T-cell (primary cell): Measurements from ENCODE around the gene RNF126. TPM values are rescaled to one million over a fixed set of nuclear protein-coding genes. Genes with fewer than 3 reads are reported as not detected.

Source experiments
- ATAC-seq, 4 experiments: fragments of 200-7000 bp in 3 of 4; fragments of 150-1000 bp in 1 of 4; cut with Tn5 transposase; replicated peaks in 1 of 4; 1 replicate in 3 of 4; 2 replicates in 1 of 4; pipeline ENCODE4 v1.10.0; 2021; ENCODE audit warnings: moderate library complexity in 3 of 4, mild to moderate bottlenecking in 2 of 4, moderate number of reproducible peaks in 1 of 4
- CTCF ChIA-PET, 2 donors: fragments of 300-600 bp; sonication (Branson Sonifier 250); formaldehyde crosslinking; loops; one replicate each; lab custom pipeline; 2022; ENCODE audit warnings: antibody characterized with exemption in 2 of 2; lab: Charles Lee
- POLR2A ChIA-PET, 2 donors: fragments of 300-600 bp; sonication (Branson Sonifier 250); formaldehyde crosslinking; loops; one replicate each; lab custom pipeline; 2022; ENCODE audit warnings: antibody characterized with exemption in 2 of 2; lab: Charles Lee
- DNase-seq, 35 experiments: peaks; one replicate each; pipeline versions ENCODE4 v3.0.0 to v3.0.0-alpha.2; 2013 to 2023
- H3K27ac ChIP-seq: one replicate; pipeline ENCODE4 v1.5.1; 2013; ENCODE audit warnings: low read length
- H3K27me3 ChIP-seq, 2 experiments: replicated peaks in 1 of 2; 1 replicate in 1 of 2; 2 replicates in 1 of 2; pipeline versions ENCODE4 v1.6.1 to v1.7.0; 2013; ENCODE audit warnings: low read length in 1 of 2, mixed read lengths in 1 of 2; ENCODE audit not compliant: control insufficient read depth in 2 of 2, insufficient read depth in 2 of 2; ENCODE audit errors: extremely low read depth in 1 of 2
- H3K36me3 ChIP-seq, 2 donors: 1 replicate in 1 of 2; 2 replicates in 1 of 2; pipeline versions ENCODE4 v1.6.1 to v1.7.0; 2013; ENCODE audit warnings: low read length in 1 of 2; ENCODE audit not compliant: control insufficient read depth in 2 of 2, insufficient read depth in 1 of 2; ENCODE audit errors: extremely low read depth in 1 of 2
- H3K4me1 ChIP-seq, 2 experiments: 1 replicate in 1 of 2; 2 replicates in 1 of 2; pipeline versions ENCODE4 v1.6.1 to v1.7.0; 2013; ENCODE audit warnings: low read length in 2 of 2, mixed read lengths in 1 of 2; ENCODE audit not compliant: insufficient read depth in 2 of 2, control insufficient read depth in 1 of 2; ENCODE audit errors: extremely low read depth in 1 of 2
- H3K4me3 ChIP-seq, 2 donors: 1 replicate in 1 of 2; 2 replicates in 1 of 2; pipeline versions ENCODE4 v1.5.1 to v1.7.0; 2013; ENCODE audit warnings: mild to moderate bottlenecking in 2 of 2, low read length in 1 of 2, moderate library complexity in 1 of 2; ENCODE audit not compliant: control insufficient read depth in 1 of 2; ENCODE audit errors: extremely low read depth in 1 of 2
- H3K9me3 ChIP-seq: 2 replicates; pipeline ENCODE4 v1.7.0; 2013
- H3K27ac Mint-ChIP-seq, 2 donors: one replicate each; pipeline ENCODE4 v1.8.0; 2020 to 2021; ENCODE audit warnings: mild to moderate bottlenecking in 2 of 2, mixed read lengths in 2 of 2
- H3K27me3 Mint-ChIP-seq, 2 donors: one replicate each; pipeline ENCODE4 v1.8.0; 2021 to 2022; ENCODE audit warnings: mixed read lengths in 2 of 2
- H3K36me3 Mint-ChIP-seq: one replicate; pipeline ENCODE4 v1.8.0; 2021; ENCODE audit warnings: mixed read lengths
- H3K4me1 Mint-ChIP-seq, 3 donors: one replicate each; pipeline ENCODE4 v1.8.0; 2020 to 2022; ENCODE audit warnings: mixed read lengths in 3 of 3, mild to moderate bottlenecking in 1 of 3
- H3K4me3 Mint-ChIP-seq, 3 donors: one replicate each; pipeline ENCODE4 v1.8.0; 2020 to 2022; ENCODE audit warnings: mild to moderate bottlenecking in 3 of 3, mixed read lengths in 3 of 3, moderate library complexity in 3 of 3
- H3K9me3 Mint-ChIP-seq, 3 donors: one replicate each; pipeline ENCODE4 v1.8.0; 2020 to 2022; ENCODE audit warnings: mixed read lengths in 3 of 3
- WGBS: methylation state at CpG from one replicate; pipeline ENCODE4 v1.1.5; 2013; ENCODE audit warnings: missing lambda C conversion rate; ENCODE audit not compliant: insufficient coverage; 5-methylcytosine and 5-hydroxymethylcytosine counted together
- total RNA-seq, 35 experiments: library from RNA in 6 of 35; stranded (reverse) in 6 of 35; fragments of 120-200 nt in 1 of 35; gene quantifications; one replicate each; pipeline versions ENCODE4 v1.2.1 to v1.2.4 and lab custom pipeline; 2013 to 2026

The RNF126 gene
- total RNA-seq, 5 donors from 2014 or later (not counting 1 experiment from before 2014, with no cell fraction given), result 98.8 to 139 (median 118) TPM

DNA sequence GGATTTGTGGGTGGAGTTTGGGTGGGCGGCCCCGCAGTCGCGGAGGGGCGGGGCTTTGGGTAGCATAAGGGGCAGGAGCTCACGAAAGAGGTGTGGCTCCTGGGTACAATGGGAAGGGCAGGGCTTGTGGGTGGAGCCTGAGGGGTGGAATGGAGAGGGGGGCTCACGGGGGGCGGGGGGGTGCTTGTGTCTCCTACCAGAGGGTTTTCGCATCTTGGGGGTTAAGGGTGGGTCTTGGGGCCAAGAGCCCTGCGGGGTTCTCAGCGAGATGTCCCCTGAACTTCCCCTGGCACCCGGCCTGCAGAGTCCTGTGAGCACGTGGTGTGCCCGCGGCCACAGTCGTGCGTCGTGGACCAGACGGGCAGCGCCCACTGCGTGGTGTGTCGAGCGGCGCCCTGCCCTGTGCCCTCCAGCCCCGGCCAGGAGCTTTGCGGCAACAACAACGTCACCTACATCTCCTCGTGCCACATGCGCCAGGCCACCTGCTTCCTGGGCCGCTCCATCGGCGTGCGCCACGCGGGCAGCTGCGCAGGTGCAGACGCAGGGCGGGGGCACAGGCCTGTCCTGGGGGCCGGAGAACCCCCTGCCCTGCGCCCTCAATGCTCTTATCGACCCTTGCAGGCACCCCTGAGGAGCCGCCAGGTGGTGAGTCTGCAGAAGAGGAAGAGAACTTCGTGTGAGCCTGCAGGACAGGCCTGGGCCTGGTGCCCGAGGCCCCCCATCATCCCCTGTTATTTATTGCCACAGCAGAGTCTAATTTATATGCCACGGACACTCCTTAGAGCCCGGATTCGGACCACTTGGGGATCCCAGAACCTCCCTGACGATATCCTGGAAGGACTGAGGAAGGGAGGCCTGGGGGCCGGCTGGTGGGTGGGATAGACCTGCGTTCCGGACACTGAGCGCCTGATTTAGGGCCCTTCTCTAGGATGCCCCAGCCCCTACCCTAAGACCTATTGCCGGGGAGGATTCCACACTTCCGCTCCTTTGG is 18.3 kb upstream of the RNF126 start:
- Mint-ChIP-seq H3K36me3 (no peaks in the 10 kb centered on the region), H3K9me3 (no peaks in the 10 kb centered on the region), H3K4me1 (peaks cover 4 to 7% (median 7%) of the 10 kb centered on the region in 3 donors), H3K4me3 (peak overlapping the region; percentile 70 to 90 (median 89)), H3K27ac (peak overlapping the region; percentile 97 to 100), H3K27me3 (peaks cover 0 to 5% of the 10 kb centered on the region in 2 donors)
- ChIA-PET CTCF (interaction anchor here in 1 of 2 donors (0.6 kb wide), 1 partner anchor 146 kb away, joined by 3 read pairs; the partner anchor contains the start of gene AZU1), POLR2A (interaction anchor here in 1 of 2 donors (0.5 to 1.0 kb wide), 2 partner anchors 21 to 594 kb away, joined by 7 to 8 read pairs; partner anchors contain the start of gene FAM174C)
- DNase-seq, result peak in 23 of 35 experiments; percentile 30 to 94 (median 88)
- Histone ChIP-seq H3K27ac (peak overlapping the region; percentile 76), H3K4me1 (peaks cover 5 to 27% of the 10 kb centered on the region in 2 experiments), H3K27me3 (peaks cover 0 to 20% of the 10 kb centered on the region in 2 experiments), H3K4me3 (peak overlapping the region in 1 of 2 donors; percentile 59), H3K9me3 (no peaks in the 10 kb centered on the region), H3K36me3 (no peaks in the 10 kb centered on the region)
- WGBS, result 28% methylated on average over 37 of the region's 54 CpGs
- no peak for ATAC-seq

DNA sequence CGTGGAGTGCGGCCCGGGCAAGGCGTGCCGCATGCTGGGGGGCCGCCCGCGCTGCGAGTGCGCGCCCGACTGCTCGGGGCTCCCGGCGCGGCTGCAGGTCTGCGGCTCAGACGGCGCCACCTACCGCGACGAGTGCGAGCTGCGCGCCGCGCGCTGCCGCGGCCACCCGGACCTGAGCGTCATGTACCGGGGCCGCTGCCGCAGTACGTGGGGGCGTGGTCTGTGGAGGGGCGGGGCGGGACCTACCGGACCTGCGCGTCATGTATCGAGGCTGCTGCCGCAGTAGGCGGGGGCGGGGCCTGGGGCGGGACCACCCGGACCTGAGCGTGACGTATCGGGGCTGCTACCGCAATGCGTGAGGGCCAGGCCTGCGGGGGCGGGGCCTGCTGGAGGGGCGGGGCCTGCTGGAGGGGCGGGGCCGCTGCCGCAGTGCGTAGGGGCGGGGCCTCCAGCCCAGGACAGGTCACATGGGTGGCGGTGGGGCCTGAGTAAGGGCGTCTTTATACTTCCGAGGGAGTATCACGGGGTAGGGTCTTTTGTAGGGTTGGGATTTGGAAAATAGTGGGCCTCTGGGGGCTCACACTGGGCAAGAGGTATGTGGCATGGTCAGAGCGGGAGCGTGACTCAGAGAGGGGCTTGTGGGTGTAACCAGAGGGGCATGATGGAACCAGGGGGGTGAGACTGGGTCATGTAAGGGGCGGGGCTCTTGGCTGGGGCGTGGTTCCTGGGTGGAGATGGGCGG is 17.4 kb upstream of the RNF126 start:
- Histone ChIP-seq H3K27ac (peak overlapping the region; percentile 76), H3K4me3 (peak overlapping the region; percentile 59 to 64), H3K9me3 (no peaks in the 10 kb centered on the region), H3K27me3 (peaks cover 0 to 26% of the 10 kb centered on the region in 2 experiments), H3K36me3 (no peaks in the 10 kb centered on the region), H3K4me1 (peaks cover 5 to 31% of the 10 kb centered on the region in 2 experiments)
- no peaks in the 10 kb centered on the region for H3K9me3 Mint-ChIP-seq
- H3K27me3 Mint-ChIP-seq, result peaks cover 0 to 10% of the 10 kb centered on the region in 2 donors
- peak overlapping the region; percentile 70 to 90 (median 89) for H3K4me3 Mint-ChIP-seq
- H3K27ac Mint-ChIP-seq, result peak overlapping the region; percentile 97 to 100
- H3K4me1 Mint-ChIP-seq, result peaks cover 5 to 9% (median 7%) of the 10 kb centered on the region in 3 donors
- no peaks in the 10 kb centered on the region for H3K36me3 Mint-ChIP-seq
- under 1% methylated on average over 62 of the region's 70 CpGs for WGBS
- ATAC-seq (peak; percentile 80 to 86 (median 83)), DNase-seq (peak; percentile 96 to 100 (median 100))
- ChIA-PET CTCF (interaction anchor here (0.6 to 0.7 kb wide), 2 partner anchors 147 to 992 kb away, joined by 3 to 4 read pairs; partner anchors contain the start of gene AZU1 (in 1 of the 2)), POLR2A (interaction anchor here in 1 of 2 donors (0.5 to 1.0 kb wide), 2 partner anchors 20 to 595 kb away, joined by 7 to 8 read pairs; partner anchors contain the start of gene FAM174C)

DNA sequence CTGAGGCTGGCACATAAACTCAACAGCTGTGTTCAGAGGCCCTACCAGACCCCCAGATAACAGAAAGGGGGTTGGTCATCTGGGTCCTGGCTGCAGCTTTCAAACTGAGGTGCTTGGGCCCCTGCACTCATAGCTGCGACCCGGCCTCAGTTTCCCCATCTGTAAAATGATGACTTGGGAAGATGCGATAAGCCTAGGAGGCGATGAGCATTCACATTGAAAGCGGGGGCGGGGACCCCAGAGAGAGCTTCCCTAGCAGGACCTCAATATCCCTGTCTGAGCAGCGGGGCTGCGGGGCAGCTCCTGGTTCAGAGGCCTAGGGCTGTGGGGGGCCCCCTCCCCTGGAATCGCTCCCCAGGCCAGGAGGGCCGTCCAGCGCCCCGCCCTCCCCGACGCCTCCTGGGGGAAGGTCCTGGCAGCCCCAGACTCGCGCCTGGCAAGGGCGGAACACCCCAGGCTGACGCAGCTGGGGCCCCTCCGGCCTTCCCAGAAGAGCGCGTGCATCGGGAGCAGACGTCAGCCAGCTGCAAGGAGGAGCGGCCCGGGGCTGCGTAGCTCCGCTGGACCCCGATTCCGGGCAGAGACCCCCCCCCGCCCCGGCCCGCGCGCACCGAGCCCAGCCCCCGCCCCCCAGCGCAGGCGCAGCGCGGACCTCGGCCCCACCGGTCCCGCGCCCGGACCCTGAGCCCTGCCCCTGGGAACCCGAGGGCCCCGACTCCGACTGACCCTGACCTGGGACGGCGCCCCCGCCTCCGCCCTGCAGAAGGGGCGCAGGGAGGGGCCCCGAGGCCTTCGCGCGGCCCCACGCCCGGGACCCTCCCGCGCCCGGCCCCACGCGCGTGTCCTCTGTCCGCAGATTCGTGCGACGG is 16.6 kb upstream of the RNF126 start:
- H3K4me3 Mint-ChIP-seq, result peak overlapping the region; percentile 65 to 90 (median 70)
- WGBS, result 6% methylated on average over 69 of the region's 69 CpGs

DNA sequence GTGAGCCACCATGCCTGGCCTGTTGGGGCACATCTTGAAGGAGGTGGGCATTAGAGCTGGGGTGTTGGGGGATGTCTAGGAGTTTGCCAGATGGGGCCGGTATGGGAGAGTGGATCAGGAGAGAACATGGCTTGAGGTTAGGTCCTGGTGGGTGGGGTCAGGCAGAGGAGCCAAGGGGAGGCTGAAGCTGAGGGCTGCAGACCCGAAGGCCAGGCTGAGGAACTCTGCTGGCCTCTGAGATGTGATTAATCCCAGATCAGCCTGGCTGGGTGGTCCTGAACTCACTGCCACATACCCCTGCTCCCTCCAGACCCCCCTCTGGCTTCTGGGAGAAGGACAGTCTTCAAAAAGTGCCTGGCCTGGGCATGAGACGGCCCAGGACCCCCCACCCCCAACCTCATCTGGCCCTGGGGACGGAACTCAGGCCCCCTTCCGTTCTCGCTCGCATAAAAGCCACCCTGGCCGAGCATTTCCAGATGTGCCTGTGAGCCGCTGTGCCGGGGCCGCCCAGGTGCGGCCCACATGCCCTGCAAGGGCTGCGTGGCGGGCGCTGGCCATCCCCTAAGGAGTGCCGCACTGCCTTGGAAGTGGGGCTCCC is 15.9 kb upstream of the RNF126 start:
- H3K36me3 Mint-ChIP-seq, result no peaks in the 10 kb centered on the region
- ChIA-PET POLR2A (no interaction called here), CTCF (interaction anchor here in 1 of 2 donors (0.5 kb wide), 1 partner anchor 11 kb away, joined by 3 read pairs; no protein-coding TSS in a partner anchor)
- DNase-seq, result no peak
- H3K4me3 Mint-ChIP-seq, result peak overlapping the region; percentile 63 to 73 (median 70)
- Histone ChIP-seq H3K27me3 (peaks cover 0 to 42% of the 10 kb centered on the region in 2 experiments), H3K4me3 (peak overlapping the region in 1 of 2 donors; percentile 66), H3K27ac (no peak overlapping the region), H3K4me1 (peaks cover 5 to 31% of the 10 kb centered on the region in 2 experiments), H3K36me3 (no peaks in the 10 kb centered on the region), H3K9me3 (no peaks in the 10 kb centered on the region)
- no peaks in the 10 kb centered on the region for H3K9me3 Mint-ChIP-seq
- 97% methylated on average over 7 of the region's 16 CpGs for WGBS
- no peak overlapping the region for H3K27ac Mint-ChIP-seq
- peaks cover 9 to 18% of the 10 kb centered on the region in 2 donors for H3K27me3 Mint-ChIP-seq
- H3K4me1 Mint-ChIP-seq, result peaks cover 9 to 11% (median 11%) of the 10 kb centered on the region in 3 donors
- no peak for ATAC-seq

More for the DNA sequence above, 16.6 kb upstream of the RNF126 start:
- ATAC-seq, result peak in 1 of 4 experiments; percentile 1
- peaks cover 5 to 31% of the 10 kb centered on the region in 2 experiments for H3K4me1 ChIP-seq
- ChIA-PET POLR2A (no interaction called here), CTCF (interaction anchor here in 1 of 2 donors (0.5 to 0.7 kb wide), 2 partner anchors 12 to 993 kb away, joined by 3 to 4 read pairs; no protein-coding TSS in a partner anchor)
- Mint-ChIP-seq H3K4me1 (peaks cover 9 to 11% (median 11%) of the 10 kb centered on the region in 3 donors), H3K36me3 (no peaks in the 10 kb centered on the region), H3K27me3 (peaks cover 6 to 17% of the 10 kb centered on the region in 2 donors), H3K9me3 (no peaks in the 10 kb centered on the region), H3K27ac (no peak overlapping the region)
- peak overlapping the region; percentile 44 to 66 for H3K4me3 ChIP-seq
- H3K9me3 ChIP-seq, result no peaks in the 10 kb centered on the region
- H3K36me3 ChIP-seq, result no peaks in the 10 kb centered on the region
- DNase-seq, result peak in 13 of 35 experiments; percentile 16 to 49 (median 34)
- H3K27ac ChIP-seq, result no peak overlapping the region
- peaks cover 0 to 34% of the 10 kb centered on the region in 2 experiments for H3K27me3 ChIP-seq
